SK-N-SH treated with all-trans-retinoic acid at 6 μM for 48 hours (cell line): ENCODE data around the gene COL23A1.
"Not testable (repeated sequence)": the region's sequence is repeated elsewhere in the genome, so short reads cannot be mapped to it uniquely, and the experiment has no call there.

Experiments
- ATAC-seq: fragments of 200-7000 bp; cut with Tn5 transposase; 3 replicates; pipeline ENCODE4 v1.9.1; 2020; ENCODE audit warnings: mild to moderate bottlenecking, moderate library complexity
- ARNTL ChIP-seq: fragments of 450-650 bp; formaldehyde crosslinking; IDR thresholded peaks from 2 replicates; pipeline ENCODE4 v1.5.0; 2020; ENCODE audit warnings: low read depth, mild to moderate bottlenecking, moderate library complexity, borderline replicate concordance
- BACH2 ChIP-seq: fragments of 250-450 bp; sonication (Bioruptor Pico); IDR thresholded peaks from 2 replicates; pipeline ENCODE4 v1.9.0; 2021; ENCODE audit warnings: mild to moderate bottlenecking, borderline replicate concordance
- CREB5 ChIP-seq: fragments of 250-450 bp; sonication (Bioruptor Pico); IDR thresholded peaks from 2 replicates; pipeline ENCODE4 v1.5.1; 2020; ENCODE audit warnings: low read depth, mild to moderate bottlenecking, moderate library complexity
- CSDC2 ChIP-seq: fragments of 250-450 bp; sonication (Bioruptor Pico); IDR thresholded peaks from 2 replicates; pipeline ENCODE4 v1.5.0; 2020; ENCODE audit warnings: mild to moderate bottlenecking, moderate library complexity
- ESRRG ChIP-seq: fragments of 250-450 bp; sonication (Bioruptor Pico); IDR thresholded peaks from 2 replicates; pipeline ENCODE4 v1.6.1; 2021; ENCODE audit warnings: mild to moderate bottlenecking
- GLIS3 ChIP-seq: fragments of 250-450 bp; sonication (Bioruptor Pico); IDR thresholded peaks from 2 replicates; pipeline ENCODE4 v1.5.0; 2020; ENCODE audit warnings: mild to moderate bottlenecking, moderate library complexity
- ISL1 ChIP-seq: fragments of 250-450 bp; sonication (Bioruptor Pico); IDR thresholded peaks from 2 replicates; pipeline ENCODE4 v2.1.2; 2022; ENCODE audit warnings: mild to moderate bottlenecking, moderate library complexity
- OSR1 ChIP-seq: fragments of 250-450 bp; sonication (Bioruptor Pico); IDR thresholded peaks from 2 replicates; pipeline ENCODE4 v1.8.0; 2022; ENCODE audit warnings: moderate library complexity, mild to moderate bottlenecking, inconsistent platforms
- POU6F1 ChIP-seq: fragments of 250-450 bp; sonication (Bioruptor Pico); IDR thresholded peaks from 2 replicates; pipeline ENCODE4 v1.8.0; 2021; ENCODE audit warnings: low read depth, mild to moderate bottlenecking, moderate library complexity, borderline replicate concordance
- PPARA ChIP-seq: fragments of 250-450 bp; sonication (Bioruptor Pico); IDR thresholded peaks from 2 replicates; pipeline ENCODE4 v1.5.0; 2020; ENCODE audit warnings: mild to moderate bottlenecking, borderline replicate concordance
- RARB ChIP-seq: fragments of 250-450 bp; sonication (Bioruptor Pico); IDR thresholded peaks from 2 replicates; pipeline ENCODE4 v1.8.0; 2021; ENCODE audit warnings: mild to moderate bottlenecking, moderate library complexity
- SNAI2 ChIP-seq: fragments of 250-450 bp; sonication (Bioruptor Pico); IDR thresholded peaks from 2 replicates; pipeline ENCODE4 v1.5.0; 2020; ENCODE audit warnings: mild to moderate bottlenecking, moderate library complexity
- TCF4 ChIP-seq: fragments of 250-450 bp; sonication (Bioruptor Pico); IDR thresholded peaks from 2 replicates; pipeline ENCODE4 v1.8.0; 2021; ENCODE audit warnings: mild to moderate bottlenecking, moderate library complexity, borderline replicate concordance
- TOX ChIP-seq: fragments of 250-450 bp; sonication (Bioruptor Pico); IDR thresholded peaks from 2 replicates; pipeline ENCODE4 v1.8.0; 2021; ENCODE audit warnings: mild to moderate bottlenecking, moderate library complexity, borderline replicate concordance
- TSHZ2 ChIP-seq: fragments of 250-450 bp; sonication (Bioruptor Pico); IDR thresholded peaks from 2 replicates; pipeline ENCODE4 v1.5.0; 2020; ENCODE audit warnings: mild to moderate bottlenecking, moderate library complexity
- ZC3H10 ChIP-seq: fragments of 250-450 bp; sonication (Bioruptor Pico); IDR thresholded peaks from 2 replicates; pipeline ENCODE4 v1.5.1; 2021; ENCODE audit warnings: mild to moderate bottlenecking, moderate library complexity
- ZFP3 ChIP-seq: fragments of 250-450 bp; sonication (Bioruptor Pico); IDR thresholded peaks from 2 replicates; pipeline ENCODE4 v1.5.0; 2020; ENCODE audit warnings: mild to moderate bottlenecking, moderate library complexity
- ZFP30 ChIP-seq: fragments of 450-650 bp; formaldehyde crosslinking; IDR thresholded peaks from 2 replicates; pipeline ENCODE4 v1.5.0; 2022; ENCODE audit warnings: mild to moderate bottlenecking, moderate library complexity
- ZNF565 ChIP-seq: fragments of 450-650 bp; formaldehyde crosslinking; conservative IDR thresholded peaks from 2 replicates; pipeline ENCODE4 v1.5.0; 2020; ENCODE audit warnings: low read depth, mild to moderate bottlenecking, moderate library complexity
- ZNF70 ChIP-seq: fragments of 450-650 bp; formaldehyde crosslinking; IDR thresholded peaks from 2 replicates; pipeline ENCODE4 v1.5.0; 2020; ENCODE audit warnings: mild to moderate bottlenecking, moderate library complexity
- ZNF8 ChIP-seq: fragments of 450-650 bp; formaldehyde crosslinking; IDR thresholded peaks from 2 replicates; pipeline ENCODE4 v1.5.0; 2020; ENCODE audit warnings: mild to moderate bottlenecking, moderate library complexity
- TF ChIP-seq, protein P1 (sequence below): fragments of 250-450 bp; sonication (Bioruptor Pico); IDR thresholded peaks from 2 replicates; pipeline ENCODE4 v1.5.1; 2021; ENCODE audit warnings: mild to moderate bottlenecking, moderate library complexity

The COL23A1 gene

DNA sequence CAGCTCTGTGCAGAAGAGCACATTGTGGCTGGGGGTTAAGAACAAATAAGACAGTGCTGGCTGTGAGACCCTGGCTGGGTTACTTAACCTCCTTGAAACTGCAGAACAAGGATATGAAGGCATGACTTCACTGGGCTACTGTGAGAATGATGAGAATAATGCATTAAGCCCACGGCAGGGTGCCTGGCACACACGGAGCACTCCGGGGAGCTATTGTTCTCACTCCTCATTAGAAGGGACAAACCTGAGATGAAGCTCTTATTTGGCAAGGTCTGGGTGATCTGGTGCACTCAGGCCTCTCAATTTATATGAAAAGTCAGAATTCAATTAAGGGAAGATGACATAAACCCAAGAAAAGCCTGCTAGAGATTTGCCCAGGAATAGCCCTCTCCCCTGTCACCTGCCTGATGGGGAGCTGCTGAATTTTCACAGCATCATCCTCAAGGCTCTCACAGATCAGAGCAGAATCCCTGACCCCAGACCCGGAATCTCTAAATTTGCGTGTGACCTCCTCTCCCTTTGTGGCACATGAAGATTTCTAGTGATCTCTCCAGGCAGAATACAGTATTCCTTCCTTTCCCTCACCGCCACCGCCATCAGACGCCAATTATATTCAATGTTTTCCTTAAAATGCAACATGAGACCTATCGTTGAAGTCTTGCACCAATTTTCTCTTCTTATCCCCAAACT is 102.1 kb downstream of the COL23A1 start:
- TF ChIP-seq BACH2 = no peak
- TF ChIP-seq POU6F1 (CRISPR knock-in tag) = no peak
- TF ChIP-seq GLIS3 (CRISPR knock-in tag) = no peak
- no peak for TF ChIP-seq TOX (CRISPR knock-in tag)
- no peak for TF ChIP-seq ZFP30 (CRISPR knock-in tag)
- no peak for TF ChIP-seq SNAI2 (CRISPR knock-in tag)
- TF ChIP-seq ESRRG (CRISPR knock-in tag) = no peak
- TF ChIP-seq, protein P1, sequence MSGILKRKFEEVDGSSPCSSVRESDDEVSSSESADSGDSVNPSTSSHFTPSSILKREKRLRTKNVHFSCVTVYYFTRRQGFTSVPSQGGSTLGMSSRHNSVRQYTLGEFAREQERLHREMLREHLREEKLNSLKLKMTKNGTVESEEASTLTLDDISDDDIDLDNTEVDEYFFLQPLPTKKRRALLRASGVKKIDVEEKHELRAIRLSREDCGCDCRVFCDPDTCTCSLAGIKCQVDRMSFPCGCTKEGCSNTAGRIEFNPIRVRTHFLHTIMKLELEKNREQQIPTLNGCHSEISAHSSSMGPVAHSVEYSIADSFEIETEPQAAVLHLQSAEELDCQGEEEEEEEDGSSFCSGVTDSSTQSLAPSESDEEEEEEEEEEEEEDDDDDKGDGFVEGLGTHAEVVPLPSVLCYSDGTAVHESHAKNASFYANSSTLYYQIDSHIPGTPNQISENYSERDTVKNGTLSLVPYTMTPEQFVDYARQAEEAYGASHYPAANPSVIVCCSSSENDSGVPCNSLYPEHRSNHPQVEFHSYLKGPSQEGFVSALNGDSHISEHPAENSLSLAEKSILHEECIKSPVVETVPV (CRISPR knock-in tag) = no peak
- TF ChIP-seq OSR1 (CRISPR knock-in tag) = no peak
- no peak for TF ChIP-seq ZC3H10 (CRISPR knock-in tag)
- TF ChIP-seq ZNF70 (CRISPR knock-in tag) = no peak
- no peak for TF ChIP-seq ZNF565
- TF ChIP-seq CREB5 (CRISPR knock-in tag) = no peak
- no peak for TF ChIP-seq ZNF8
- no peak for TF ChIP-seq ARNTL (CRISPR knock-in tag)
- no peak for TF ChIP-seq PPARA (CRISPR knock-in tag)
- TF ChIP-seq ISL1 (CRISPR knock-in tag) = no peak
- no peak for ATAC-seq

- ATAC-seq = not testable (repeated sequence)
Observed at GRCh38 chr5:178486878-178487512, 103.2 kb downstream of the COL23A1 start.

GRCh38 chr5:178486239-178486641 is 104.0 kb downstream of the COL23A1 start:
- ATAC-seq = no peak
- no peak for TF ChIP-seq CSDC2 (CRISPR knock-in tag)
- no peak for TF ChIP-seq ZNF565
- no peak for TF ChIP-seq PPARA (CRISPR knock-in tag)
- TF ChIP-seq BACH2 = no peak
- no peak for TF ChIP-seq ZNF70 (CRISPR knock-in tag)
- no peak for TF ChIP-seq ARNTL (CRISPR knock-in tag)
- TF ChIP-seq ESRRG (CRISPR knock-in tag) = no peak
- no peak for TF ChIP-seq ZNF8
- TF ChIP-seq SNAI2 (CRISPR knock-in tag) = no peak
- TF ChIP-seq RARB = no peak
- no peak for TF ChIP-seq ISL1 (CRISPR knock-in tag)
- no peak for TF ChIP-seq ZC3H10 (CRISPR knock-in tag)
- TF ChIP-seq ZFP3 (CRISPR knock-in tag) = no peak
- no peak for TF ChIP-seq GLIS3 (CRISPR knock-in tag)

- TF ChIP-seq CSDC2 (CRISPR knock-in tag) = no peak
- no peak for TF ChIP-seq GLIS3 (CRISPR knock-in tag)
- no peak for TF ChIP-seq ARNTL (CRISPR knock-in tag)
- TF ChIP-seq TSHZ2 = no peak
- no peak for TF ChIP-seq ZFP3 (CRISPR knock-in tag)
- TF ChIP-seq ZNF70 (CRISPR knock-in tag) = no peak
- no peak for TF ChIP-seq TCF4
- no peak for TF ChIP-seq ZFP30 (CRISPR knock-in tag)
- no peak for TF ChIP-seq CREB5 (CRISPR knock-in tag)
- no peak for TF ChIP-seq ZNF8
- TF ChIP-seq SNAI2 (CRISPR knock-in tag) = no peak
- ATAC-seq = no peak
Observed at GRCh38 chr5:178483620-178484019, 106.6 kb downstream of the COL23A1 start.
